Measurements from ENCODE around the gene HSD11B1L. TPM values are rescaled to one million over a fixed set of nuclear protein-coding genes. Genes with fewer than 3 reads are reported as not detected.

Gene HSD11B1L
- total and polyA plus RNA-seq, 12 donors: 3.4 to 40.5 (median 14.7) TPM

DNA sequence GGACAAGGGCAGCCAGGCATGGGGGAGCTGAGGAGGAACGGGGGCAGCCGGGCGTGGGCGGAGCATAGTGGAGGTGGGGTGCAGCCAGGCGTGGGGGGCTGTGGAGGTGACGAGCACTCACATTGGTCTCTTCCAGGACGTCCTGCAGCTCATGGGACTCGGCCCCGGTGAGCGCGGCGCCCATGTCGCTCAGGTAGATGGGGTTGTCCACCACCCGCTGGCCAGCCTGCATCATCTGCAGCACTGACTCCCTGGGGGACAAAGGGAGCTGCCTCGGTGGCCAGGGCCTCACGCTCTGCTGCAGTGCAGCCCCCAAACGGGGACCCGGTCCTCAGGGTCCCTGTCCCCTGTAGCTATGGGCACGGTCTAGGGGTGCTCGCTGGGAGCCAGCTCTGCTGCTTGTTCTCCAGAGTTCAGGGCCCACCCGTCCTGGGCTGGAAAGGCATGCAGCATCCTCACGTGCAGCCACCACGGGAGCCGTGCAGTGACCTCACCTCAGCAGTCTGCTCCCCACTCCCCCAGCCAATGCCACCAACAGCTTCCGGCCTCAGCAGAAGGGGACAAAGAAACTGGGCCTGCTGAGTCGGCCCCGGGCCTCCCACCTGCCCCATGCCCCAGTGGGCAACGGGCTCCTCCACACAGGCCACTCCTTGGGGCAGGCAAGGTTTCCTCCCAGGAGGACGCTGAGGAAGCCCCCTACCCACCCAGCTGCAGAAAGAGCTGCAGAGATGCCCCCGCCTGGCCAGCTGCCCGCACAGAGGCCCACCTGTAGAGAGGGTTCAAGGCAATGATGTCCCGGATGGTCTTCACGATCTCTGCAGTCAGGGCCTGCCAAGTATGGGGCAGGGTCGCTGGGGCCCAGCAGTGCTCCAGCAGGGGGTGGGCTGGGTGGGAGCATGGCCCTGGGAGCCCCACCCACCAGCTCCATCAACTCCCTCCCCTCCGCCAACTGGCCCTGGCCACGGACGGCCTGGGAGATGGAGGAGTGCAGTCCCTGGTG lies 27.0 kb downstream of the HSD11B1L start:
- 84 to 91% (median 87%) methylated on average over 13 to 37 of the region's 37 CpGs for WGBS, 4 donors
- no peaks in the 10 kb centered on the region for H3K27me3 ChIP-seq
- intact Hi-C loops (cut with DNase I): no loop called here
- no peak overlapping the region for H3K4me3 ChIP-seq
- peaks cover 0 to 92% of the 10 kb centered on the region in 2 donors for H3K36me3 ChIP-seq (replicated peaks in 1 of 2)
- H3K27ac ChIP-seq: peak overlapping the region in 3 of 5 donors; percentile 75 to 85 (median 85)
- DNase-seq: peak in 3 of 7 donors; percentile 29 to 38 (median 34)
- TF ChIP-seq, protein P1, sequence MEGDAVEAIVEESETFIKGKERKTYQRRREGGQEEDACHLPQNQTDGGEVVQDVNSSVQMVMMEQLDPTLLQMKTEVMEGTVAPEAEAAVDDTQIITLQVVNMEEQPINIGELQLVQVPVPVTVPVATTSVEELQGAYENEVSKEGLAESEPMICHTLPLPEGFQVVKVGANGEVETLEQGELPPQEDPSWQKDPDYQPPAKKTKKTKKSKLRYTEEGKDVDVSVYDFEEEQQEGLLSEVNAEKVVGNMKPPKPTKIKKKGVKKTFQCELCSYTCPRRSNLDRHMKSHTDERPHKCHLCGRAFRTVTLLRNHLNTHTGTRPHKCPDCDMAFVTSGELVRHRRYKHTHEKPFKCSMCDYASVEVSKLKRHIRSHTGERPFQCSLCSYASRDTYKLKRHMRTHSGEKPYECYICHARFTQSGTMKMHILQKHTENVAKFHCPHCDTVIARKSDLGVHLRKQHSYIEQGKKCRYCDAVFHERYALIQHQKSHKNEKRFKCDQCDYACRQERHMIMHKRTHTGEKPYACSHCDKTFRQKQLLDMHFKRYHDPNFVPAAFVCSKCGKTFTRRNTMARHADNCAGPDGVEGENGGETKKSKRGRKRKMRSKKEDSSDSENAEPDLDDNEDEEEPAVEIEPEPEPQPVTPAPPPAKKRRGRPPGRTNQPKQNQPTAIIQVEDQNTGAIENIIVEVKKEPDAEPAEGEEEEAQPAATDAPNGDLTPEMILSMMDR (IDR thresholded peaks at IDR 0.05): no peak
- TF ChIP-seq POLR2A (IDR thresholded peaks at IDR 0.05): no peak
- H3K9me3 ChIP-seq (replicated peaks in 1 of 3): no peaks in the 10 kb centered on the region
- peaks cover 0 to 20% of the 10 kb centered on the region in 2 donors for H3K4me1 ChIP-seq (replicated peaks in 1 of 2)

DNA sequence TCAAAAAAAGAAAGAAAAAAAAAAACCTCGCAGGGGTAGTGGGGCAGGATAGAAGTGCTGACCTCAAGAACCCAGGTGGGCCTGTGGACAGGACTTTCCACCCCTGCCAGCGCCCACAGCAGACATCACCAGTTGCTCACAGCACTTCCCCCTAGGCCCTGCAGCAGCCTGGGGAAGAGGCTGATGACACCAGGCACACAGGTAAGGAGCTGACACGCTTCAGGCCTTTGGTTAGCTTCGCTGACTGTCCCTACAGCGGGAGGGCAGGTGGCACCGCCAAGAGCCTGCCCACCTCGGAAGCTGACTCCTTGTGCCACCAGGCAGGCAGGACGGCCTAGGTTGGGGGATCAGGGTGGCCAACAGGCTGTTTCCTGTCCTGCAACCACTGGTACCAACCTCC lies 30.2 kb downstream of the HSD11B1L start:
- DNase-seq: no peak
- TF ChIP-seq POLR2A (IDR thresholded peaks at IDR 0.05): no peak
- TF ChIP-seq, protein P1 (IDR thresholded peaks at IDR 0.05): no peak
- intact Hi-C loops (cut with DNase I): no loop called here
- Histone ChIP-seq H3K27me3 (no peaks in the 10 kb centered on the region), H3K36me3 (replicated peaks in 1 of 2) (peaks cover 0 to 75% of the 10 kb centered on the region in 2 donors), H3K9me3 (replicated peaks in 1 of 3) (no peaks in the 10 kb centered on the region), H3K4me3 (no peak overlapping the region), H3K4me1 (replicated peaks in 1 of 2) (peaks cover 0 to 13% of the 10 kb centered on the region in 2 donors), H3K27ac (no peak overlapping the region)
- 89 to 97% (median 91%) methylated on average over 5 to 8 of the region's 8 CpGs for WGBS, 4 donors

DNA sequence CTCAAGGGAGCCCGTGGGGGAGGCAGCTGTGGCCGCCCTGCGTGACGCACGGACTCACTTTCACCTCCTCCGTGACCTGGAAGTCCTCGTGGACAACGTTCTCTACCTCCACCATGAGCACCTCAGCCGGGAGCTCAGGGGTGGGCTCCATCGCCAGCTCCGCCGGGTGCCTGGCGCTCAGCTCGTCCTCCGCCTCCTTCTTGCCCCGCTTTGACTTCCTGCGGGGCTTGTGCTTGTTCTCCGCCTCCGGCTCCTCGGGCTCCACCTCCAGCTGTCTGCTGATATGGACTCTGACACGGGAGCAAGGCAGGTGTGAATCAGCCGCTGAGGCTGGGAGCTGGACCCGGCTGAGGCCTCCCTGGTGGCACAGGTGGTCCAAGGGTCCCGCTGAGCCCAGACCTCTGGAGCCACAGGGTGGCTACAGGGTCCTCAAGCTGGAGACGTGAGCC lies 30.9 kb downstream of the HSD11B1L start:
- WGBS, 4 donors: 88 to 91% (median 88%) methylated on average over 19 to 25 of the region's 25 CpGs
- Histone ChIP-seq H3K27me3 (no peaks in the 10 kb centered on the region), H3K36me3 (replicated peaks in 1 of 2) (peaks cover 0 to 68% of the 10 kb centered on the region in 2 donors), H3K4me3 (no peak overlapping the region), H3K9me3 (replicated peaks in 1 of 3) (no peaks in the 10 kb centered on the region), H3K27ac (no peak overlapping the region), H3K4me1 (replicated peaks in 1 of 2) (peaks cover 0 to 19% of the 10 kb centered on the region in 2 donors)
- intact Hi-C loops (cut with DNase I): no loop called here
- peak in 1 of 7 donors; percentile 18 for DNase-seq
- no peak for TF ChIP-seq POLR2A (IDR thresholded peaks at IDR 0.05)
- TF ChIP-seq, protein P1 (IDR thresholded peaks at IDR 0.05): no peak

DNA sequence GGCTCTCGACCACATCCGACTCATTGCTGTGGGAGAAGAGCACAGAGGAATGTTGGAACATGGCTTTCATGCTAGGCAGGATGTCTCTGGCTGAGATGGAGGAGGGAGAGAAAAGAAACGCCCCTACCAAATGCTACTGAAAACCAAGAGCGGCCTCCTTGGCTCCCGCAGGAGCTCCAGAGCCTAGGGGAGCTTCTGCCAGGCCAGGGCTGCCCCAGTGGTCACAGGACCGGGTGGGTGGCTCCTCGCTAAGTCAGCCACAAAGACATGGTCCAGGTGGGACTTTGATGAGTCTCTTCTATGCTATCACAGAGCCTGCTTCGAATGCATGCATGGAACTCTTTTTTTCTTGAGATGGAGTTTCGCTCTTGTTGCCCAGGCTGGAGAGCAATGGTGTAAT lies 32.4 kb downstream of the HSD11B1L start:
- H3K27me3 ChIP-seq: no peaks in the 10 kb centered on the region
- H3K4me3 ChIP-seq: no peak overlapping the region
- peaks cover 11 to 34% of the 10 kb centered on the region in 2 donors for H3K4me1 ChIP-seq (replicated peaks in 1 of 2)
- no peak for DNase-seq
- WGBS, 4 donors: 82 to 92% (median 91%) methylated on average over 6 to 9 of the region's 9 CpGs
- peaks cover 0 to 53% of the 10 kb centered on the region in 2 donors for H3K36me3 ChIP-seq (replicated peaks in 1 of 2)
- no peak for TF ChIP-seq POLR2A (IDR thresholded peaks at IDR 0.05)
- TF ChIP-seq, protein P1 (IDR thresholded peaks at IDR 0.05): no peak
- no peaks in the 10 kb centered on the region for H3K9me3 ChIP-seq (replicated peaks in 1 of 3)
- intact Hi-C loops (cut with DNase I): no loop called here
- H3K27ac ChIP-seq: no peak overlapping the region

Data from adrenal gland (tissue), 12 donors.